Astrocyte (in vitro differentiated cells and primary cell): Measurements from ENCODE around the gene PAX8. TPM values are rescaled to one million over a fixed set of nuclear protein-coding genes. Genes with fewer than 3 reads are reported as not detected.

Source experiments
- DNase-seq: peaks from one replicate; pipeline ENCODE4 v3.0.0-alpha.2; 2010; ENCODE audit warnings: low read depth
- FAIRE-seq: peaks from 2 replicates; lab custom pipeline; 2011; peaks lifted over from hg19 to GRCh38; lab: Jason Lieb, UNC
- H2AFZ ChIP-seq: 2 replicates; pipeline ENCODE4 v1.6.0; 2012; ENCODE audit warnings: low read depth, low read length, inconsistent platforms
- H3K27ac ChIP-seq: 2 replicates; pipeline ENCODE4 v1.5.1; 2011; ENCODE audit warnings: low read depth, low read length, inconsistent platforms
- H3K27me3 ChIP-seq: 2 replicates; pipeline ENCODE4 v1.6.0; 2011; ENCODE audit warnings: low read length, inconsistent platforms; ENCODE audit not compliant: insufficient read depth
- H3K36me3 ChIP-seq: 2 replicates; pipeline ENCODE4 v1.5.1; 2011; ENCODE audit warnings: low read length, inconsistent platforms; ENCODE audit not compliant: insufficient read depth
- H3K4me1 ChIP-seq: 2 replicates; pipeline ENCODE4 v1.5.1; 2011; ENCODE audit warnings: low read length, inconsistent platforms; ENCODE audit not compliant: insufficient read depth
- H3K4me2 ChIP-seq: 2 replicates; pipeline ENCODE4 v1.6.0; 2012; ENCODE audit warnings: low read length, inconsistent platforms
- H3K4me3 ChIP-seq: 2 replicates; pipeline ENCODE4 v1.5.1; 2011; ENCODE audit warnings: low read depth, mild to moderate bottlenecking, low read length, inconsistent platforms; ENCODE audit not compliant: insufficient read depth
- H3K79me2 ChIP-seq: 2 replicates; pipeline ENCODE4 v1.6.0; 2012; ENCODE audit warnings: mild to moderate bottlenecking, low read length, inconsistent platforms; ENCODE audit not compliant: insufficient read depth
- H3K9ac ChIP-seq: 2 replicates; pipeline ENCODE4 v1.6.0; 2012; ENCODE audit warnings: mild to moderate bottlenecking, low read length, inconsistent platforms
- H3K9me3 ChIP-seq: 2 replicates; pipeline ENCODE4 v1.5.1; 2012; ENCODE audit warnings: low read depth, mild to moderate bottlenecking, low read length, inconsistent platforms; ENCODE audit not compliant: insufficient read depth
- H4K20me1 ChIP-seq: 2 replicates; pipeline ENCODE4 v1.6.0; 2012; ENCODE audit warnings: low read length, inconsistent platforms; ENCODE audit not compliant: insufficient read depth
- H3K27ac Mint-ChIP-seq: one replicate; pipeline ENCODE4 v1.8.0; 2021; ENCODE audit warnings: mild to moderate bottlenecking, mixed read lengths; ENCODE audit not compliant: unreplicated experiment
- H3K27me3 Mint-ChIP-seq: one replicate; pipeline ENCODE4 v1.8.0; 2021; ENCODE audit warnings: low read depth, mixed read lengths; ENCODE audit not compliant: unreplicated experiment
- H3K36me3 Mint-ChIP-seq: one replicate; pipeline ENCODE4 v1.8.0; 2021; ENCODE audit warnings: low read depth, mixed read lengths; ENCODE audit not compliant: unreplicated experiment
- H3K4me1 Mint-ChIP-seq: one replicate; pipeline ENCODE4 v1.8.0; 2021; ENCODE audit warnings: low read depth, mixed read lengths; ENCODE audit not compliant: unreplicated experiment
- H3K4me3 Mint-ChIP-seq: one replicate; pipeline ENCODE4 v1.8.0; 2021; ENCODE audit warnings: mild to moderate bottlenecking, moderate library complexity, mixed read lengths; ENCODE audit not compliant: unreplicated experiment
- H3K9me3 Mint-ChIP-seq: one replicate; pipeline ENCODE4 v1.8.0; 2021; ENCODE audit warnings: mild to moderate bottlenecking, mixed read lengths; ENCODE audit not compliant: unreplicated experiment
- CTCF ChIP-seq: IDR thresholded peaks from 2 replicates; pipeline ENCODE4 v1.5.1; 2011; ENCODE audit warnings: low read depth, mild to moderate bottlenecking, inconsistent platforms, low read length, moderate library complexity; ENCODE audit not compliant: insufficient read depth
- EZH2 ChIP-seq: IDR thresholded peaks from 2 replicates; pipeline ENCODE4 v1.6.1; 2012; ENCODE audit warnings: mild to moderate bottlenecking, low read length, inconsistent platforms; ENCODE audit not compliant: insufficient read depth
- total RNA-seq: library from RNA; stranded (reverse); gene quantifications from 2 replicates; pipeline ENCODE4 v1.2.1, GENCODE V29; 2021

Gene PAX8
- total RNA-seq, 1 donor from 2014 or later: 0.48 TPM

- no peak for FAIRE-seq
- Mint-ChIP-seq H3K27me3 (peaks cover 13% of the 10 kb centered on the region), H3K4me1 (peaks cover 5% of the 10 kb centered on the region), H3K9me3 (no peaks in the 10 kb centered on the region), H3K36me3 (no peaks in the 10 kb centered on the region), H3K4me3 (no peak overlapping the region), H3K27ac (no peak overlapping the region)
- no peak for TF ChIP-seq EZH2
- no peak for TF ChIP-seq CTCF
- Histone ChIP-seq H4K20me1 (no peaks in the 10 kb centered on the region), H3K4me2 (no peak overlapping the region), H3K4me3 (no peak overlapping the region), H3K27me3 (no peaks in the 10 kb centered on the region), H3K36me3 (no peaks in the 10 kb centered on the region), H3K79me2 (no peaks in the 10 kb centered on the region), H3K9me3 (no peaks in the 10 kb centered on the region), H2AFZ (no peak overlapping the region), H3K9ac (no peak overlapping the region), H3K4me1 (no peaks in the 10 kb centered on the region), H3K27ac (no peak overlapping the region)
- no peak for DNase-seq
These were observed 105.8 kb downstream of the PAX8 start for GRCh38 chr2:113172721-113173541.

- Histone ChIP-seq H3K27ac (no peak overlapping the region), H3K4me3 (no peak overlapping the region), H3K79me2 (no peaks in the 10 kb centered on the region), H3K36me3 (no peaks in the 10 kb centered on the region), H3K9ac (no peak overlapping the region), H3K4me2 (no peak overlapping the region), H2AFZ (no peak overlapping the region), H3K9me3 (no peaks in the 10 kb centered on the region), H3K27me3 (no peaks in the 10 kb centered on the region), H3K4me1 (no peaks in the 10 kb centered on the region), H4K20me1 (no peaks in the 10 kb centered on the region)
- Mint-ChIP-seq H3K36me3 (no peaks in the 10 kb centered on the region), H3K4me3 (no peak overlapping the region), H3K9me3 (no peaks in the 10 kb centered on the region), H3K4me1 (peaks cover 5% of the 10 kb centered on the region), H3K27me3 (peaks cover 7% of the 10 kb centered on the region), H3K27ac (no peak overlapping the region)
- DNase-seq (no peak), FAIRE-seq (no peak)
- no peak for TF ChIP-seq CTCF
- TF ChIP-seq EZH2: no peak
These were observed 107.2 kb downstream of the PAX8 start for GRCh38 chr2:113171334-113172075.
